MM.1S (cell line): Measurements from ENCODE around the gene OR51B6.

ENCODE experiments used
- DNase-seq: peaks from one replicate; pipeline ENCODE4 v3.0.0-alpha.2; 2015
- H2AFZ ChIP-seq: fragments of 300-600 bp; sonication (generic); 2 replicates; pipeline ENCODE4 v1.6.0; 2016; ENCODE audit warnings: antibody characterized with exemption, low read length
- H3F3A ChIP-seq: fragments of 300-600 bp; sonication (generic); 2 replicates; pipeline ENCODE4 v1.6.1; 2016; ENCODE audit warnings: mild to moderate bottlenecking, antibody characterized with exemption, low read length, moderate library complexity, mixed read lengths; ENCODE audit not compliant: insufficient read depth
- H3K27ac ChIP-seq: fragments of 300-600 bp; sonication (generic); 2 replicates; pipeline ENCODE4 v1.5.1; 2016; ENCODE audit warnings: mild to moderate bottlenecking, low read length
- H3K27me3 ChIP-seq: fragments of 300-600 bp; sonication (generic); replicated peaks from 2 replicates; pipeline ENCODE4 v1.6.0; 2016; ENCODE audit warnings: low read length; ENCODE audit not compliant: insufficient read depth
- H3K36me3 ChIP-seq: fragments of 300-600 bp; sonication (generic); replicated peaks from 2 replicates; pipeline ENCODE4 v1.6.1; 2016; ENCODE audit warnings: mild to moderate bottlenecking, low read length, mixed read lengths; ENCODE audit not compliant: insufficient read depth
- H3K4me1 ChIP-seq: fragments of 300-600 bp; sonication (generic); 2 replicates; pipeline ENCODE4 v1.6.1; 2016; ENCODE audit warnings: low read length, mixed read lengths
- H3K4me2 ChIP-seq: fragments of 300-600 bp; sonication (generic); 2 replicates; pipeline ENCODE4 v1.6.0; 2016; ENCODE audit warnings: low read depth, low read length
- H3K4me3 ChIP-seq: fragments of 300-600 bp; sonication (generic); 2 replicates; pipeline ENCODE4 v1.5.1; 2016; ENCODE audit warnings: low read length, mixed read lengths
- H3K79me2 ChIP-seq: fragments of 300-600 bp; sonication (generic); 2 replicates; pipeline ENCODE4 v1.6.1; 2016; ENCODE audit warnings: mixed run types, low read length, mixed read lengths
- H3K9ac ChIP-seq: fragments of 300-600 bp; sonication (generic); 2 replicates; pipeline ENCODE4 v1.6.1; 2016; ENCODE audit warnings: low read length, mixed read lengths
- H3K9me2 ChIP-seq: fragments of 300-600 bp; sonication (generic); replicated peaks from 2 replicates; pipeline ENCODE4 v1.6.1; 2016; ENCODE audit warnings: mild to moderate bottlenecking, low read length, mixed read lengths; ENCODE audit not compliant: insufficient read depth
- H3K9me3 ChIP-seq: fragments of 300-600 bp; sonication (generic); replicated peaks from 2 replicates; pipeline ENCODE4 v1.6.1; 2016; ENCODE audit warnings: mild to moderate bottlenecking, low read length, mixed read lengths; ENCODE audit not compliant: insufficient read depth
- H4K20me1 ChIP-seq: fragments of 300-600 bp; sonication (generic); 2 replicates; pipeline ENCODE4 v1.6.1; 2016; ENCODE audit warnings: mild to moderate bottlenecking, low read length, moderate library complexity, mixed read lengths; ENCODE audit not compliant: insufficient read depth
- CTCF ChIP-seq: fragments of 300-600 bp; sonication (generic); IDR thresholded peaks from 2 replicates; pipeline ENCODE4 v1.5.1; 2016; ENCODE audit warnings: antibody characterized with exemption, low read length, mixed read lengths
- EZH2 ChIP-seq: fragments of 300-600 bp; sonication (generic); optimal IDR thresholded peaks from 2 replicates; pipeline ENCODE3; 2017; ENCODE audit warnings: low read depth, mild to moderate bottlenecking, antibody characterized with exemption, low read length, mixed read lengths
- EZH2phosphoT487 ChIP-seq: fragments of 300-600 bp; sonication (generic); IDR thresholded peaks from 2 replicates; pipeline ENCODE4 v1.6.1; 2018; ENCODE audit warnings: antibody characterized with exemption, low read length

Gene OR51B6

GRCh38 chr11:5339771-5340322 lies 11.5 kb upstream of the OR51B6 start:
- no peak overlapping the region for H3K4me3 ChIP-seq
- H3K9me2 ChIP-seq, result no peaks in the 10 kb centered on the region
- H3K79me2 ChIP-seq, result no peaks in the 10 kb centered on the region
- H3K4me1 ChIP-seq, result peaks cover 36% of the 10 kb centered on the region
- H3K36me3 ChIP-seq, result no peaks in the 10 kb centered on the region
- H3K27ac ChIP-seq, result no peak overlapping the region
- H4K20me1 ChIP-seq, result no peaks in the 10 kb centered on the region
- no peaks in the 10 kb centered on the region; the same call in 1 of the 2 replicates for H3K27me3 ChIP-seq
- H3K4me2 ChIP-seq, result peak overlapping the region; percentile 25; the same call in 1 of the 2 replicates
- TF ChIP-seq EZH2, result no peak
- TF ChIP-seq CTCF, result no peak
- no peak overlapping the region for H2AFZ ChIP-seq
- H3K9ac ChIP-seq, result no peak overlapping the region
- no peak for DNase-seq
- H3F3A ChIP-seq, result no peaks in the 10 kb centered on the region
- H3K9me3 ChIP-seq, result no peaks in the 10 kb centered on the region

GRCh38 chr11:5343474-5344335 lies 7.6 kb upstream of the OR51B6 start, which contains the start of gene OR51B5:
OR51B5 (minus strand) TSS chr11:5343524; CDS start chr11:5343524, 0 bp downstream.
- TF ChIP-seq CTCF, result no peak
- TF ChIP-seq EZH2, result no peak

GRCh38 chr11:5345831-5346230 lies 5.5 kb upstream of the OR51B6 start:
- no peak overlapping the region for H3K27ac ChIP-seq
- H3K9ac ChIP-seq, result no peak overlapping the region
- H2AFZ ChIP-seq, result no peak overlapping the region
- TF ChIP-seq CTCF (no peak), EZH2 (no peak), EZH2phosphoT487 (no peak)
- no peaks in the 10 kb centered on the region for H3K36me3 ChIP-seq
- no peak overlapping the region for H3K4me3 ChIP-seq
- no peak overlapping the region for H3K4me2 ChIP-seq
- H3K27me3 ChIP-seq, result no peaks in the 10 kb centered on the region
- no peaks in the 10 kb centered on the region for H4K20me1 ChIP-seq
- no peaks in the 10 kb centered on the region for H3K9me2 ChIP-seq
- DNase-seq, result no peak
- H3F3A ChIP-seq, result no peaks in the 10 kb centered on the region
- no peaks in the 10 kb centered on the region for H3K4me1 ChIP-seq
- no peaks in the 10 kb centered on the region for H3K79me2 ChIP-seq
- H3K9me3 ChIP-seq, result no peaks in the 10 kb centered on the region

More at GRCh38 chr11:5343474-5344335, 7.6 kb upstream of the OR51B6 start, which contains the start of gene OR51B5:
- Histone ChIP-seq H3K4me1 (peaks cover 10% of the 10 kb centered on the region), H3K36me3 (no peaks in the 10 kb centered on the region), H3K4me3 (no peak within 1 kb of the TSS), H3K27ac (no peak within 1 kb of the TSS), H3K79me2 (no peaks in the 10 kb centered on the region), H3K9me2 (no peaks in the 10 kb centered on the region), H3K4me2 (no peak within 1 kb of the TSS), H2AFZ (no peak within 1 kb of the TSS), H3K9ac (no peak within 1 kb of the TSS), H3F3A (no peaks in the 10 kb centered on the region), H3K9me3 (no peaks in the 10 kb centered on the region), H3K27me3 (no peaks in the 10 kb centered on the region; the same call in 1 of the 2 replicates), H4K20me1 (no peaks in the 10 kb centered on the region)
- DNase-seq, result no peak
